HEK293T (cell line): ENCODE results near the gene GPR155.

Experiments
- HDGF ChIP-seq: fragments of 450-650 bp; IDR thresholded peaks from 2 replicates; pipeline ENCODE4 v1.6.1; 2017; ENCODE audit warnings: antibody characterized with exemption, borderline replicate concordance
- NFRKB ChIP-seq: fragments of 450-650 bp; IDR thresholded peaks from 2 replicates; pipeline ENCODE4 v1.6.1; 2016; ENCODE audit warnings: mild to moderate bottlenecking, moderate library complexity
- SP1 ChIP-seq: fragments of 450-650 bp; IDR thresholded peaks from 2 replicates; pipeline ENCODE4 v1.6.1; 2017
- SUZ12 ChIP-seq: fragments of 450-650 bp; IDR thresholded peaks from 2 replicates; pipeline ENCODE4 v1.6.1; 2016; ENCODE audit warnings: mild to moderate bottlenecking
- TARDBP ChIP-seq: fragments of 450-650 bp; IDR thresholded peaks from 2 replicates; pipeline ENCODE4 v1.6.1; 2016

- no peak for TF ChIP-seq HDGF
- no peak for TF ChIP-seq SP1
- TF ChIP-seq TARDBP, result no peak
- TF ChIP-seq SUZ12, result no peak
- no peak for TF ChIP-seq NFRKB
These were observed 41.6 kb downstream of the GPR155 start for GRCh38 chr2:174445248-174445647.
